ENCODE results near the gene CCND3. TPM values are rescaled to one million over a fixed set of nuclear protein-coding genes. Genes with fewer than 3 reads are reported as not detected.

CCND3 gene
- total RNA-seq, 2 donors from 2014 or later = 78.7 to 129 TPM

DNA sequence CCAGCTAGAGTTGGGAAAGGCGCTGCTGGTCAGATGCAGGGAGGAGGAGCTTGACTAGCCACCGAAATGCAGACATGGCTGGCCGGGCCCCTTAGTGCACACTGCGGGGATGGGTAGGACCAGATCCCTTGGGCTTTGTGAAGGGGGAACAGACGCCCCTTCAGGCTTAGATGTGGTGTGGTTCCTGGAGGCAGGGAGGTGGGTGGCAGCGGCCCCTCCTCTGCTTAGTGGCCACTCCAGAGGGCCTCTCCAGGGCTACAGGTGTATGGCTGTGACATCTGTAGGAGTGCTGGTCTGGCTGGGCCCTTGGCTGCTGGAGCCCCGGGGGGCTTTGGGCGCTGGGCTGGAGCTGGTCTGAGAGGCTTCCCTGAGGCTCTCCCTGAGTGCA, 5.9 kb downstream of the CCND3 start:
- TF ChIP-seq, protein P1, sequence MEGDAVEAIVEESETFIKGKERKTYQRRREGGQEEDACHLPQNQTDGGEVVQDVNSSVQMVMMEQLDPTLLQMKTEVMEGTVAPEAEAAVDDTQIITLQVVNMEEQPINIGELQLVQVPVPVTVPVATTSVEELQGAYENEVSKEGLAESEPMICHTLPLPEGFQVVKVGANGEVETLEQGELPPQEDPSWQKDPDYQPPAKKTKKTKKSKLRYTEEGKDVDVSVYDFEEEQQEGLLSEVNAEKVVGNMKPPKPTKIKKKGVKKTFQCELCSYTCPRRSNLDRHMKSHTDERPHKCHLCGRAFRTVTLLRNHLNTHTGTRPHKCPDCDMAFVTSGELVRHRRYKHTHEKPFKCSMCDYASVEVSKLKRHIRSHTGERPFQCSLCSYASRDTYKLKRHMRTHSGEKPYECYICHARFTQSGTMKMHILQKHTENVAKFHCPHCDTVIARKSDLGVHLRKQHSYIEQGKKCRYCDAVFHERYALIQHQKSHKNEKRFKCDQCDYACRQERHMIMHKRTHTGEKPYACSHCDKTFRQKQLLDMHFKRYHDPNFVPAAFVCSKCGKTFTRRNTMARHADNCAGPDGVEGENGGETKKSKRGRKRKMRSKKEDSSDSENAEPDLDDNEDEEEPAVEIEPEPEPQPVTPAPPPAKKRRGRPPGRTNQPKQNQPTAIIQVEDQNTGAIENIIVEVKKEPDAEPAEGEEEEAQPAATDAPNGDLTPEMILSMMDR (IDR thresholded peaks at IDR 0.05) = no peak
- H3K36me3 ChIP-seq = peaks cover 60% of the 10 kb centered on the region
- H3K9me3 ChIP-seq = no peaks in the 10 kb centered on the region
- DNase-seq (ENCODE audit: low spot score) = no peak
- H3K27me3 ChIP-seq = no peaks in the 10 kb centered on the region
- H3K27ac ChIP-seq = peak overlapping the region in 1 of 2 donors; percentile 17
- peaks cover 5 to 51% of the 10 kb centered on the region in 2 donors for H3K4me1 ChIP-seq
- H3K4me3 ChIP-seq = no peak overlapping the region

DNA sequence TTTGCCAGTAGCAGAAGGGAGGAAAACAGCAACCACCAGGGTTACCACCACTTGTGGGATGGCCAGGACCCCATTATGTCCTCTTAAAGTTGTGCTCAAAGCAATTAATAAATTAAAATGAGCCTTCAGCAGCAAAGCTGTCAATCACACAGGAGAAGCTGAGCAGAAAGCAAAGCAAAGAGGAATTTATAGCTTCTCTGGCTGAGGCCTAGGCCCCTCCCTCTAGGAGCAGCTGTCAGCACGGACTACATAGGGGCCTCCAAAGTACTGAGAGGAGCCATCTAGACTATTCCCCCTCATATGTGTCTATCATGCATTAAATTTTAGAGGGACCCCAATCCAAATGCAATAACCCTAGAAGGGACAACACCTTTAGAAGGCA, 6.4 kb downstream of the CCND3 start:
- Histone ChIP-seq H3K9me3 (no peaks in the 10 kb centered on the region), H3K36me3 (peaks cover 65% of the 10 kb centered on the region), H3K27me3 (no peaks in the 10 kb centered on the region), H3K27ac (no peak overlapping the region), H3K4me1 (peaks cover 5 to 46% of the 10 kb centered on the region in 2 donors), H3K4me3 (no peak overlapping the region)
- TF ChIP-seq, protein P1 (IDR thresholded peaks at IDR 0.05) = no peak
- DNase-seq (ENCODE audit: low spot score) = no peak

DNA sequence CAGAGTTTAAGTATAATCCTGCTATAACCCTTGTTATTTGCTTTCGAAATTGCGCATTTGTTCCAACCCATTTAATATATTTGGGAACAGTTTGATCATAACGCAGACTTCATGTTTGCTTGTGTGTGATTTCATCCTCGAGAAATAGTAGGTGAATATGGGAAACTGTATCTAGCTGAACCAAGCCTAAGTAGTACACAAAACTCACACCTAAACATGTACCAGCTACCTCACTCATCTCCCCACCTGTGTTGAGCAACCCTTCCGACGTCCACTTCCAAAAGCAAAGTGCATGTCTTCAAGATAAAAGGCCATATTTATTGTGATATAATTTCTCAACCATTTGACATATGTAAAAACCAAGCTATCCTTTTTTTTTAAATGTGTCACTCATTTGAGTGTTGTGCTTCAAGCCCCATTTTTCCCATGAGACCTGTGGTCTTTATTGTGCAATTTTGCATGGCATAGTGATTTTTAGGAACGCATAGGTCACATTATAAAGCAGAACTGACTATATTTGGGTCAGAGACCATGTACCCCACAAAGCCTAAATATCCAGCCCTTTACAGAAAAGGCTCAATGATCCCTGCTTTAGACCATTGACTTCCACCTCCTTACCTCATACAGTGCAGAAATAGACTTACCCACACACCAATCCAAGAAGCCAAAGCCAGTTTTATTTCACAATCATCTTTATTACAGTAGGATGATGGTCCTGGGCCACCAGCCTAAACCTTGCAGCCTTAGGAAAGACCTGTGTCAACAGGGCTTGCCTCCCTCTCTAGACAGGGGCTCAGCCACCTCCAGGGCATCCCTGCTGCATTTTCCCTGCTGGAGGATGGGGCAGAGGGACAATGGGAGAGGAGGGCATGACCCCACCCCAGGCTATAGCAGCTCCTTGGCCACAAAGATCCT, 7.1 kb downstream of the CCND3 start:
- peaks cover 5 to 39% of the 10 kb centered on the region in 2 donors for H3K4me1 ChIP-seq

DNA sequence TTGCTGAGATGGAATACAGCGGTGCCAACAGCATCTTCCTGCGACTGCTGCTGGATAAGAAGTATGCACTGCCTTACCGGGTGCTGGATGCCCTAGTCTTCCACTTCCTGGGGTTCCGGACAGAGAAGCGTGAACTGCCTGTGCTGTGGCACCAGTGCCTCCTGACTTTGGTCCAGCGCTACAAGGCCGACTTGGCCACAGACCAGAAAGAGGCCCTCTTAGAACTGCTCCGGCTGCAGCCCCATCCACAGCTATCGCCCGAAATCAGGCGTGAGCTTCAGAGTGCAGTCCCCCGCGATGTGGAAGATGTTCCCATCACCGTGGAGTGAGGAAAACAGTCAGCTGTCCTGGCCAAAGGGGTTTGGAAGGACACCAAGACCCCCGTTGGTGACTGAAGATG, 9.2 kb downstream of the CCND3 start:
- H3K4me1 ChIP-seq = peaks cover 0 to 18% of the 10 kb centered on the region in 2 donors
- DNase-seq (ENCODE audit: low spot score) = no peak
- H3K9me3 ChIP-seq = no peaks in the 10 kb centered on the region
- H3K27me3 ChIP-seq = no peaks in the 10 kb centered on the region
- peaks cover 93% of the 10 kb centered on the region for H3K36me3 ChIP-seq
- H3K27ac ChIP-seq = peak overlapping the region in 1 of 2 donors; percentile 46
- TF ChIP-seq, protein P1 (IDR thresholded peaks at IDR 0.05) = no peak
- no peak overlapping the region for H3K4me3 ChIP-seq

More for the DNA sequence above, 7.1 kb downstream of the CCND3 start:
- Histone ChIP-seq H3K27me3 (no peaks in the 10 kb centered on the region), H3K36me3 (peaks cover 72% of the 10 kb centered on the region), H3K4me3 (no peak overlapping the region), H3K9me3 (no peaks in the 10 kb centered on the region), H3K27ac (no peak overlapping the region)
- no peak for DNase-seq (ENCODE audit: low spot score)
- TF ChIP-seq, protein P1 (IDR thresholded peaks at IDR 0.05) = no peak

DNA sequence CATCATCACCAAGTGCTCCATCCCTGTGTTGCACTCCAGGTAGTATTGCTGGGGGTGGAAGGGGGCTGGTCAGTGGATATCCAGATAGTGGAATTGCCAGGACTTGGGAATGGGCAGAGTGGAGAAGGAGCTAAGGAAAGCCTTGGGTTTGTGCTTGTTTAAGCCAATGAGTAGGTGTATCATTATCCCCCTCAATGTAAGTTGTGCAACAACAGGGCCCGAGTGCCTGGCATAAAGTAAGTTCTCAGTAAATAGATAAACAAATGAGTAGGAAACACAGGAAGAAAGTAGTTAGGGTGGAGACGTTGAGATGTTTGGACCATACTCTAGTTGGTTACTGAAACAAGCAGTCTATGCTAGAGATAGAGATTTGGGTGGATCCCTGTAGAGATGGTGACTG, 9.8 kb downstream of the CCND3 start:
- no peaks in the 10 kb centered on the region for H3K9me3 ChIP-seq

More for the DNA sequence above, 9.8 kb downstream of the CCND3 start:
- Histone ChIP-seq H3K36me3 (peaks cover 93% of the 10 kb centered on the region), H3K27me3 (no peaks in the 10 kb centered on the region), H3K27ac (no peak overlapping the region), H3K4me3 (no peak overlapping the region), H3K4me1 (peaks cover 0 to 12% of the 10 kb centered on the region in 2 donors)
- TF ChIP-seq, protein P1 (IDR thresholded peaks at IDR 0.05) = no peak
- no peak for DNase-seq (ENCODE audit: low spot score)
